ENCODE measurements around the gene CHTF8.
A peak's percentile ranks its signal among the peaks of the same experiment; 100 is the strongest.
"Not testable (repeated sequence)": the region's sequence is repeated elsewhere in the genome, so short reads cannot be mapped to it uniquely, and the experiment has no call there.

Gene CHTF8

DNA sequence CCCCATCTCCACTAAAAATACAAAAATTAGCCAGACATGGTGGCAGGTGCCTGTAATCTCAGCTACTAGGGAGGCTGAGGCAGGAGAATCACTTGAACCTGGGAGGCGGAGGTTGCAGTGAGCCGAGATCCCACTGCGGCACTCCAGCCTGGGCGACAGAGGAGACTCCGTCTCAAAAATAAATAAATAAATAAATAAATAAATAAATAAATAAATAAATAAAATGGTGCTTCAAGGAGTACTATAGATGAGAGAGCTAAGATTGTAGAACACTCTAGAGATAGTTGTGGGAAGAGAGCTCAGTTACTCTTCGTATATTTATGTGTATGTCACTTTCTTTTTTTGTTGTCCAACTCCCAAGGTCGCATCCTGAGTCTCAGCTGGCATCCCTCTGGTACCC lies 7.1 kb upstream of the CHTF8 start:
- H3K36me3 ChIP-seq (ENCODE audit: control insufficient read depth in 5 of 5, insufficient read depth in 5 of 5, low read length in 5 of 5) = peaks cover 23 to 70% (median 33%) of the 10 kb centered on the region in 5 donors
- H3K9me3 ChIP-seq (ENCODE audit: control insufficient read depth in 5 of 5, low read length in 5 of 5); H3K9ac ChIP-seq (ENCODE audit: low read length in 5 of 5); H3K4me3 ChIP-seq (ENCODE audit: low read depth in 1 of 5, low read length in 5 of 5); H3K27me3 ChIP-seq (ENCODE audit: control insufficient read depth in 5 of 5, insufficient read depth in 4 of 5, low read length in 5 of 5); H3K27ac ChIP-seq (ENCODE audit: low read depth, low read length): not testable (repeated sequence)
- peaks cover 0 to 14% (median 4%) of the 10 kb centered on the region in 5 donors for H3K4me1 ChIP-seq (ENCODE audit: control insufficient read depth in 5 of 5, insufficient read depth in 5 of 5, low read length in 5 of 5)

DNA sequence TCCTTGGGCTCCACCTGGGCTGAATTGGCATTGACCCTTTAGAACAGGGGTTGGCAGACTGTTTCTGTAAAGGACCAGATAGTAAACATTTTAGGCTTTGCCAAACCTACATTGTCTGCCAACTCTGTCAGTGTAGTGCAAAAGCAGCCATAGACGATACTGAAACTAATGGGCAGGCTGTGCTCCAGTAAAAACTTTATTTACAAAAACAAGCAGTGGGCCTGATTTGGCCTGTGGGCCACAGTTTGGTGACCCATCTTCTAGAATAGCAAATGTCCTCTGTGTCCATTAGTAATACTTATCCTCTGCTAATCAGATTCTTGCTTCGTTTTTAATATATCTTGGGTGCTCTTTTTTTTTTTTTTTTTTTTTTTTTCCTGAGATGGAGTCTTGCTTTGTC lies 6.2 kb upstream of the CHTF8 start:
- H3K36me3 ChIP-seq (ENCODE audit: control insufficient read depth in 5 of 5, insufficient read depth in 5 of 5, low read length in 5 of 5) = peaks cover 23 to 65% (median 33%) of the 10 kb centered on the region in 5 donors
- H3K9me3 ChIP-seq (ENCODE audit: control insufficient read depth in 5 of 5, low read length in 5 of 5) = no peaks in the 10 kb centered on the region
- H3K9ac ChIP-seq (ENCODE audit: low read length in 5 of 5) = no peak overlapping the region
- H3K4me3 ChIP-seq (ENCODE audit: low read depth in 1 of 5, low read length in 5 of 5) = no peak overlapping the region
- H3K27me3 ChIP-seq (ENCODE audit: control insufficient read depth in 5 of 5, insufficient read depth in 4 of 5, low read length in 5 of 5) = no peaks in the 10 kb centered on the region
- no peak overlapping the region for H3K27ac ChIP-seq (ENCODE audit: low read depth, low read length)
- H3K4me1 ChIP-seq (ENCODE audit: control insufficient read depth in 5 of 5, insufficient read depth in 5 of 5, low read length in 5 of 5) = peaks cover 0 to 17% (median 11%) of the 10 kb centered on the region in 5 donors

DNA sequence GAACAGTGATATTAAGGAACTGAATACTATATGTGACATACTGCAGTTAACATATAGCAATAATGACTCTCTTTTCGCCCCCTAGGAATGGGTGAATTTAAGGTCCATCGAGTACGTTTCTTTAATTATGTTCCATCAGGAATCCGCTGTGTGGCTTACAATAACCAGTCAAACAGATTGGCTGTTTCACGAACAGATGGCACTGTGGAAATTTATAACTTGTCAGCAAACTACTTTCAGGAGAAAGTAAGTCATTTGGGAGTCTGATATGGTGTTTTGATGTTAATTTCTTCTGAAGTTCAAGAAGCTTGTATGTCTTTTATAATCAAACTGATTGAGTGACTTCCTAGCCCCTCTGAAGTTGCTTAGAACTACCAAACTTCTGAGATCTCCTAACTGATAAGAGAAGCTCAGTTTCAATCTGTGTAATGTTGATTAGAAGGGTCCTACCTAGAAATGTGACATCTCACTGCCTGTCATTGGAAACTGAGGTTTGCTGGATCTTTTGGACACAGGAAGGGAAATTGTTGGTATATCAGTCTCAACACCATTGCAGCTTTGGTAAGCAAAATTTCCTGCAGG lies 1.1 kb upstream of the CHTF8 start:
- peaks cover 4 to 25% (median 14%) of the 10 kb centered on the region in 5 donors for H3K36me3 ChIP-seq (ENCODE audit: control insufficient read depth in 5 of 5, insufficient read depth in 5 of 5, low read length in 5 of 5)
- H3K27ac ChIP-seq (ENCODE audit: low read depth, low read length) = peak overlapping the region; percentile 80
- H3K27me3 ChIP-seq (ENCODE audit: control insufficient read depth in 5 of 5, insufficient read depth in 4 of 5, low read length in 5 of 5) = no peaks in the 10 kb centered on the region
- H3K4me3 ChIP-seq (ENCODE audit: low read depth in 1 of 5, low read length in 5 of 5) = peak overlapping the region; percentile 86 to 97 (median 94)
- H3K9me3 ChIP-seq (ENCODE audit: control insufficient read depth in 5 of 5, low read length in 5 of 5) = no peaks in the 10 kb centered on the region
- H3K4me1 ChIP-seq (ENCODE audit: control insufficient read depth in 5 of 5, insufficient read depth in 5 of 5, low read length in 5 of 5) = peaks cover 0 to 36% (median 30%) of the 10 kb centered on the region in 5 donors
- H3K9ac ChIP-seq (ENCODE audit: low read length in 5 of 5) = peak overlapping the region; percentile 6 to 93 (median 90)

DNA sequence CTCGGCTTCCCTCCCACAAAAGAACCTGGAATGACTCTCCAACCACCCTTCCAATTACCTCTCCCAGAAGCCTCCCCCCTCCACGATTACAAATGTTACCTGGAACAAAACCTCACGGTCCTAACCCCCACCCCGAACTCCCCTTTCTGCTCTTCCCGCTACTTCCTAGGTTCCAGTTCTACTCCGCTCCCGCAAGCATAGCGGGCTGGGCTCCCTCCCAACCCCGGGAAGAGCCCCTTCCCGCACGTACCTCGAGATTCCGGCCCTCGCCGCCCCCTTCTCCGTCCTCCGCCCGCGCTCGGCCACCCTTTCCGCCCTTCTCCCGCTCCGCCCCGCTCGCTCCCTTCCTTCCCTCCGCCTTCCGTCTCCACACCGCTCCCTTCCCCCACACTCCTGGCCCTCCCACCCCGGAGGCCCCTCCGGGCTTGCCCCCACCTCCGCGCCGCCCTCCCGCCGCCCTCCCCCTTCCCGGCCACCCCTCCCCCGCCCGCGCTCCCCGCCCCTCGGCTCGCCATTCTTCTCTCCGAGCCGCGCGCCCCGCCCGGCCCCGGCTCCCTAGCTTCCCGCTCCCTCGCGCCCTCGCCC lies 457 bp downstream of the CHTF8 start:
- no peaks in the 10 kb centered on the region for H3K9me3 ChIP-seq (ENCODE audit: control insufficient read depth in 5 of 5, low read length in 5 of 5)
- H3K36me3 ChIP-seq (ENCODE audit: control insufficient read depth in 5 of 5, insufficient read depth in 5 of 5, low read length in 5 of 5) = peaks cover 0 to 12% (median 3%) of the 10 kb centered on the region in 5 donors
- peaks cover 0 to 38% (median 30%) of the 10 kb centered on the region in 5 donors for H3K4me1 ChIP-seq (ENCODE audit: control insufficient read depth in 5 of 5, insufficient read depth in 5 of 5, low read length in 5 of 5)
- no peaks in the 10 kb centered on the region for H3K27me3 ChIP-seq (ENCODE audit: control insufficient read depth in 5 of 5, insufficient read depth in 4 of 5, low read length in 5 of 5)
- H3K27ac ChIP-seq (ENCODE audit: low read depth, low read length) = peak overlapping the region; percentile 92
- H3K9ac ChIP-seq (ENCODE audit: low read length in 5 of 5) = peak overlapping the region; percentile 77 to 95 (median 92)
- H3K4me3 ChIP-seq (ENCODE audit: low read depth in 1 of 5, low read length in 5 of 5) = peak overlapping the region; percentile 94 to 97 (median 95)

DNA sequence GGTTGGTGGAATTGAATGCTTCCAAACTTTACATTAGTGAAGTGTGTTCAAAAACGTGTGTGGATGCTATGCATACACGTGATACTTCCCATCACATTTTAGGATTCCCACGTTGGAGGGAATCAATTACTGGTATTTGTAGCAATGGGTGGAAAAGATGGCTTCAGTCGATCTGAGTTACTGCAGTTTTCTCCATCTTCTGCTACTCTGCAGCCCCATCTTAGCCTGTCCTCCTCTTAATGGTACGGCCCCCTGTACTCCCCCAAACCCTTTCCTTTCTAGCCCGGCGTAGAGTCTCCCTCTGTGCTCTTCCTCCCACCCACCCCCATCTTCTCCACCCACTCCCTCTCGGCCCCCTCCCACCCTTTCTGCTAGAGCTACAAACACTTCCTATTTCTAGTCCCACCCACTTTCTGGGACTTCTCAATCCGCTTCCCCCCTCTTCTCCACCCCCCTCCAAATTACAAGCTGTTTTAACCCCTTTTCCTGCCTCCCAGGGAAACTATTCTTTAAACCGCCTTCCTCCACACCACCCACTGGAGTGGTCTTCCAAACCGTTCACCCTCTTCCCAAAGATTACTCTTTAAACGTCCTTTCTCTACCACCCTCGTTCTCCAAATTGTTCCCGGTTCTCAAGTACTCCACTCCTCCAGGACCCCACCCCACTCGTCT lies 1.1 kb downstream of the CHTF8 start:
- Histone ChIP-seq H3K27me3 (ENCODE audit: control insufficient read depth in 5 of 5, insufficient read depth in 4 of 5, low read length in 5 of 5) (no peaks in the 10 kb centered on the region), H3K27ac (ENCODE audit: low read depth, low read length) (peak overlapping the region; percentile 92), H3K4me3 (ENCODE audit: low read depth in 1 of 5, low read length in 5 of 5) (peak overlapping the region; percentile 94 to 97 (median 95)), H3K4me1 (ENCODE audit: control insufficient read depth in 5 of 5, insufficient read depth in 5 of 5, low read length in 5 of 5) (peaks cover 0 to 38% (median 36%) of the 10 kb centered on the region in 5 donors), H3K9ac (ENCODE audit: low read length in 5 of 5) (peak overlapping the region; percentile 77 to 95 (median 92)), H3K36me3 (ENCODE audit: control insufficient read depth in 5 of 5, insufficient read depth in 5 of 5, low read length in 5 of 5) (peaks cover 0 to 7% (median 0%) of the 10 kb centered on the region in 5 donors), H3K9me3 (ENCODE audit: control insufficient read depth in 5 of 5, low read length in 5 of 5) (no peaks in the 10 kb centered on the region)

DNA sequence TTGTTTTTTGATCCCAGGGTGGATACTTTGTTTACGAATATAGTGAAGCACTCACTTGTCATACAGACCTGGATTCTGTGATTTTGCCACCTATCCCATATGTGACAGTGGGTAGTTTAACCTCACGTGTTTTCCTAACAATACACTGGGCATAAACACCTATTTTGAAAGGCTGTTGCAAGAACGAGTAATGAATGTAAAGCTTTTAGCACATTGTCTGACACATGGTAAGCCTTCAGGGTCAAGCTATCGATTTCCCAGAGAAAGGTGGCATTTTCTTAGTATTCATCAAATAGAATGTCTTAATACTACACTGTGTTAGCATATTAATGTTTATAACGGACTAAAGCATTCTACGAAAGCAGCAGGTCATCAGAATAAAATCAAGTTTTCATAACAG lies 1.9 kb downstream of the CHTF8 start:
- Histone ChIP-seq H3K4me1 (ENCODE audit: control insufficient read depth in 5 of 5, insufficient read depth in 5 of 5, low read length in 5 of 5) (peaks cover 0 to 40% (median 36%) of the 10 kb centered on the region in 5 donors), H3K9ac (ENCODE audit: low read length in 5 of 5) (peak overlapping the region in 1 of 5 donors; percentile 54)

DNA sequence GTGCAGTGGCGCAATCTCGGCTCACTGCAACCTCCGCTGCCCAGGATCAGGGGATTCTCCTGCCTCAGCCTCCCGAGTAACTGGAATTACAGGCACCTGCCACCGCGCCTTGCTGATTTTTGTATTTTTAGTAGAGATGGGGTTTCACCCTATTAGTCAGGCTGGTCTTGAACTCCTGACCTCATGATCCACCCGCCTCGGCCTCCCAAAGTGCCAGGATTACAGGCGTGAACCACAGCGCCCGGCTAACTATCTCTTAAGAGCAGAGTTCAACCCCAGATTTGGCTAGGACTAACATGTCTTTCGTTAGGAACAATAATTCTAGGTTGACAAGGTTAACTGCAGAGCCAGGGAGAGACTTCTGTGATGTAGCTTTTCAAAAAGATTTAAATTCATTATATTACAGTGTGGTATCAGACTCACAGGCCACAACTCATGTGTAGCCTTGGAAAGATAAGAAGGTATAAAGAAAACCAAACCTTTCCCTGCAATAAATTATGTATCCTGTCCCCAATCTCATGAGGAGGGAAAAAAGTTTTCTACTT lies 4.3 kb downstream of the CHTF8 start:
- H3K9me3 ChIP-seq (ENCODE audit: control insufficient read depth in 5 of 5, low read length in 5 of 5) = no peaks in the 10 kb centered on the region
- H3K9ac ChIP-seq (ENCODE audit: low read length in 5 of 5) = no peak overlapping the region
- no peaks in the 10 kb centered on the region for H3K27me3 ChIP-seq (ENCODE audit: control insufficient read depth in 5 of 5, insufficient read depth in 4 of 5, low read length in 5 of 5)
- peaks cover 0 to 28% (median 22%) of the 10 kb centered on the region in 5 donors for H3K4me1 ChIP-seq (ENCODE audit: control insufficient read depth in 5 of 5, insufficient read depth in 5 of 5, low read length in 5 of 5)
- no peak overlapping the region for H3K4me3 ChIP-seq (ENCODE audit: low read depth in 1 of 5, low read length in 5 of 5)
- H3K36me3 ChIP-seq (ENCODE audit: control insufficient read depth in 5 of 5, insufficient read depth in 5 of 5, low read length in 5 of 5) = peaks cover 0 to 6% (median 0%) of the 10 kb centered on the region in 5 donors
- H3K27ac ChIP-seq (ENCODE audit: low read depth, low read length) = no peak overlapping the region

More for the DNA sequence above, 1.9 kb downstream of the CHTF8 start:
- Histone ChIP-seq H3K27ac (ENCODE audit: low read depth, low read length) (peak overlapping the region; percentile 92), H3K4me3 (ENCODE audit: low read depth in 1 of 5, low read length in 5 of 5) (no peak overlapping the region), H3K27me3 (ENCODE audit: control insufficient read depth in 5 of 5, insufficient read depth in 4 of 5, low read length in 5 of 5) (no peaks in the 10 kb centered on the region), H3K36me3 (ENCODE audit: control insufficient read depth in 5 of 5, insufficient read depth in 5 of 5, low read length in 5 of 5) (peaks cover 0 to 4% (median 0%) of the 10 kb centered on the region in 5 donors), H3K9me3 (ENCODE audit: control insufficient read depth in 5 of 5, low read length in 5 of 5) (no peaks in the 10 kb centered on the region)

DNA sequence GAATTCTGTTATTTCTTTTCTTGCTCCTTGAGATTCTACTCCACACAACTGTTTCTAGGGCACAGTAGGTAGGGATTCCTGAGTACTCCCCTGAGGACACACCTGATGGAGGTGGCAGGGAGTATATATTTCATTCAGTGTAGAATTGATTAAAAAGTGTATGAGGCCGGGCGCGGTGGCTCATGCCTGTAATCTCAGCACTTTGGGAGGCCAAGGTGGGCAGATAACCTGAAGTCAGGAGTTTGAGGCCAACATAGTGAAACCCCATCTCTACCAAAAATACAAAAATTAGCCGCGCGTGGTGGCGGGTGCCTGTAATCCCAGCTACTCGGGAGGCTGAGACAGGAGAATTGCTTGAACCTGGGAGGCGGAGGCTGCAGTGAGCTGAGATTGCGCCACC lies 5.6 kb downstream of the CHTF8 start:
- H3K9ac ChIP-seq (ENCODE audit: low read length in 5 of 5); H3K9me3 ChIP-seq (ENCODE audit: control insufficient read depth in 5 of 5, low read length in 5 of 5); H3K27me3 ChIP-seq (ENCODE audit: control insufficient read depth in 5 of 5, insufficient read depth in 4 of 5, low read length in 5 of 5); H3K36me3 ChIP-seq (ENCODE audit: control insufficient read depth in 5 of 5, insufficient read depth in 5 of 5, low read length in 5 of 5); H3K27ac ChIP-seq (ENCODE audit: low read depth, low read length); H3K4me3 ChIP-seq (ENCODE audit: low read depth in 1 of 5, low read length in 5 of 5): not testable (repeated sequence)
- peaks cover 0 to 25% (median 19%) of the 10 kb centered on the region in 5 donors for H3K4me1 ChIP-seq (ENCODE audit: control insufficient read depth in 5 of 5, insufficient read depth in 5 of 5, low read length in 5 of 5)

DNA sequence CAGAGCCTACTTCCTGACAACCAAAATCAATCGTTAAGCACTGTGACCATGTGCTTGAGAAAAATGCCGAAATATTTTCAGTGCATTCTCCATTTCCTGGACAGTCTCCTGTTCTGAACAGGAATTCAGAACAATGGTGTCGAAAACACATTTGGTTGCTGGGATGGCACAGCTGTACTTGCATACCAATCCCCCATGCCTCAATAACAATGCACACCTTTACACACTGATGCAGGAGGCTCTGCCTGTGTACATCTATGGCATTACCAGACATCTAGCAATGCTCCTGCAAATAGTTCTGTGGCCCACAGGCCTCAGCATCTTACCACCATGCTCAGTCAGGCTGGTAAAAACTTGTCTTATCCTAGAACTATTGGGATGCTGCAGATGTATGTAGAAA lies 6.2 kb downstream of the CHTF8 start:
- no peaks in the 10 kb centered on the region for H3K9me3 ChIP-seq (ENCODE audit: control insufficient read depth in 5 of 5, low read length in 5 of 5)
- peak overlapping the region in 1 of 5 donors; percentile 44 for H3K9ac ChIP-seq (ENCODE audit: low read length in 5 of 5)

DNA sequence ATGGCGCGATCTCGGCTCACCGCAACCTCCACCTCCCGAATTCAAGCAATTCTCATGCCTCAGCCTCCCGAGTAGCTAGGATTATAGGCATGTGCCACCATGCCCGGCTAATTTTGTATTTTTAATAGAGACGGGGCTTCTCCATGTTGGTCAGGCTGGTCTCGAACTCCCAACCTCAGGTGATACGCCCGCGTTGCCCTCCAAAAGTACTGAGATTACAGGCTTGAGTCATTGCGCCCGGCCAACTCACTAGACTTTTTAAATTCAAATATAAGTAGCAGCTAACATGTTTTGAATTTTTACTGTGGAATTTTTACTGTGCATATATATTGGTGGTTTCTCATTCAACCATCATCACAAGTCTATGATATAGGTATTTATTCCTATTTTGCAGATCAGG lies 7.4 kb downstream of the CHTF8 start:
- H3K9me3 ChIP-seq (ENCODE audit: control insufficient read depth in 5 of 5, low read length in 5 of 5) = not testable (repeated sequence)

More for the DNA sequence above, 6.2 kb downstream of the CHTF8 start:
- no peaks in the 10 kb centered on the region for H3K27me3 ChIP-seq (ENCODE audit: control insufficient read depth in 5 of 5, insufficient read depth in 4 of 5, low read length in 5 of 5)
- H3K36me3 ChIP-seq (ENCODE audit: control insufficient read depth in 5 of 5, insufficient read depth in 5 of 5, low read length in 5 of 5) = peaks cover 0 to 7% (median under 1%) of the 10 kb centered on the region in 5 donors
- H3K27ac ChIP-seq (ENCODE audit: low read depth, low read length) = no peak overlapping the region
- no peak overlapping the region for H3K4me3 ChIP-seq (ENCODE audit: low read depth in 1 of 5, low read length in 5 of 5)
- peaks cover 0 to 22% (median 14%) of the 10 kb centered on the region in 5 donors for H3K4me1 ChIP-seq (ENCODE audit: control insufficient read depth in 5 of 5, insufficient read depth in 5 of 5, low read length in 5 of 5)

More for the DNA sequence above, 7.4 kb downstream of the CHTF8 start:
- not testable (repeated sequence) for H3K27ac ChIP-seq (ENCODE audit: low read depth, low read length); H3K4me3 ChIP-seq (ENCODE audit: low read depth in 1 of 5, low read length in 5 of 5); H3K27me3 ChIP-seq (ENCODE audit: control insufficient read depth in 5 of 5, insufficient read depth in 4 of 5, low read length in 5 of 5); H3K9ac ChIP-seq (ENCODE audit: low read length in 5 of 5)
- Histone ChIP-seq H3K36me3 (ENCODE audit: control insufficient read depth in 5 of 5, insufficient read depth in 5 of 5, low read length in 5 of 5) (peaks cover 3 to 19% (median 13%) of the 10 kb centered on the region in 5 donors), H3K4me1 (ENCODE audit: control insufficient read depth in 5 of 5, insufficient read depth in 5 of 5, low read length in 5 of 5) (peaks cover 0 to 14% (median 5%) of the 10 kb centered on the region in 5 donors)
